ENCODE data around the gene CHN2.

CHN2 gene

GRCh38 chr7:29274146-29275017 lies 79.8 kb downstream of the CHN2 start:
- H3K36me3 ChIP-seq = no peaks in the 10 kb centered on the region
- H3K4me3 ChIP-seq (ENCODE audit: low read depth, low read length) = no peak overlapping the region
- no peak for TF ChIP-seq CTCF (IDR thresholded peaks at IDR 0.05; ENCODE audit: low read depth, low read length)
- H3K9me3 ChIP-seq (ENCODE audit: severe bottlenecking) = no peaks in the 10 kb centered on the region
- no peak overlapping the region for H3K27ac ChIP-seq
- H3K27me3 ChIP-seq (ENCODE audit: insufficient read depth, low read depth, severe bottlenecking) = no peaks in the 10 kb centered on the region
- DNase-seq = no peak

DNA sequence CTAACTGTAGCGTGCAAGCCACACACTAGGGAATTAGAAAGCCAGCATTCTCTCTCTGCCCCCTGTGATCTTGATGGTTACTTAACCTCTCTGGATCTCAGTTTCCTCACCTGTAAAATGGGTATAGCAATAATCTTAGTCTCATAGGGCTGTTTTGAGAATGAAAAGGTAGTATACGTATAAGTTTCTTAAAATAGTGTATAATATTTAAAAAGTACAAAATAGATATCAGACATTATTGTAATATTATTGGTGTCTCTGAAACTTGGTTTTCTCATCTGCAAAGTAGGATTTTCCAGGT lies 80.4 kb downstream of the CHN2 start:
- no peak for TF ChIP-seq CTCF (IDR thresholded peaks at IDR 0.05; ENCODE audit: low read depth, low read length)
- Histone ChIP-seq H3K27me3 (ENCODE audit: insufficient read depth, low read depth, severe bottlenecking) (no peaks in the 10 kb centered on the region), H3K36me3 (no peaks in the 10 kb centered on the region), H3K4me3 (ENCODE audit: low read depth, low read length) (no peak overlapping the region), H3K27ac (no peak overlapping the region), H3K9me3 (ENCODE audit: severe bottlenecking) (no peaks in the 10 kb centered on the region)
- no peak for DNase-seq

DNA sequence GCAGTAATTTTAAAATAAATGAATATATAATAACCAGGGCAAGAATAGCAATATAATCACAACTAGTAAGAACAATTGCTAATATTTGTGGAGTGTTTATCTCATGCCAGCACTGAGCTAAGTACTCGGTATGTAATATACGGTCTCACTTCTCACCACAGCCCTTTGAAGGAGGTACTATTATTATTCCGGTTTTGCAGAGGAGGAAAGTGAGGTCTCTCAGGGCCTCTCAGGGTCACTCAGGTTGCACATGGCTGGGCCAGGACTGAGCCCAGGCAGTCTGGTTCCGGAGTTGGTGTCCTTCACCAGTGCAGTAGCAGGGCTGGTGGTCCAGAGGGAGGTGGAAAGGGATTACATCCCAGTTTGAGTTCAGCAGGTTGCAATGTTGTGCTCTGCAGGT lies 80.9 kb downstream of the CHN2 start:
- no peaks in the 10 kb centered on the region for H3K27me3 ChIP-seq (ENCODE audit: insufficient read depth, low read depth, severe bottlenecking)
- no peak overlapping the region for H3K27ac ChIP-seq
- no peaks in the 10 kb centered on the region for H3K36me3 ChIP-seq
- TF ChIP-seq CTCF (IDR thresholded peaks at IDR 0.05; ENCODE audit: low read depth, low read length) = no peak
- no peaks in the 10 kb centered on the region for H3K9me3 ChIP-seq (ENCODE audit: severe bottlenecking)
- H3K4me3 ChIP-seq (ENCODE audit: low read depth, low read length) = no peak overlapping the region
- DNase-seq = no peak

DNA sequence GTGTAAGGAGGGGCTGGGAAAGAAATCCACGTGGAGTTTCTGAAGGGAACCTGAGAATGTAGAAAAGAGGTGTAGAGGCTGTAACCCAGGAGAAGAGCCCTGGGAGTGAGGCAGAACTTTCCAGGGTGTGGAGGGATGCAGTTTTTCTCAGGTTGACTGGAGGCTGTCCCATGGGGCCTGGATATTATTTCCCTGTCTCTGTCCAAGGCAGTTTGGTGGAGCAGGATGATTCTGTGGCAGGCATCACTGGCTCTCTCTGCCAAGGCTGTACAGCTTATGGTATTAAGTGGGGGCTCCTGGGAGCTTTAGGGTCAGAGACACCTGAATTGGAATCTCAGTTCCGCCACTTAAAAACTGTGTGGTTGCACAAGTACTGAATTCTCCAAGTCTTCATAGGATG lies 81.6 kb downstream of the CHN2 start:
- H3K27ac ChIP-seq = no peak overlapping the region
- no peaks in the 10 kb centered on the region for H3K27me3 ChIP-seq (ENCODE audit: insufficient read depth, low read depth, severe bottlenecking)
- H3K4me3 ChIP-seq (ENCODE audit: low read depth, low read length) = no peak overlapping the region
- H3K9me3 ChIP-seq (ENCODE audit: severe bottlenecking) = no peaks in the 10 kb centered on the region
- no peaks in the 10 kb centered on the region for H3K36me3 ChIP-seq
- TF ChIP-seq CTCF (IDR thresholded peaks at IDR 0.05; ENCODE audit: low read depth, low read length) = no peak
- no peak for DNase-seq

DNA sequence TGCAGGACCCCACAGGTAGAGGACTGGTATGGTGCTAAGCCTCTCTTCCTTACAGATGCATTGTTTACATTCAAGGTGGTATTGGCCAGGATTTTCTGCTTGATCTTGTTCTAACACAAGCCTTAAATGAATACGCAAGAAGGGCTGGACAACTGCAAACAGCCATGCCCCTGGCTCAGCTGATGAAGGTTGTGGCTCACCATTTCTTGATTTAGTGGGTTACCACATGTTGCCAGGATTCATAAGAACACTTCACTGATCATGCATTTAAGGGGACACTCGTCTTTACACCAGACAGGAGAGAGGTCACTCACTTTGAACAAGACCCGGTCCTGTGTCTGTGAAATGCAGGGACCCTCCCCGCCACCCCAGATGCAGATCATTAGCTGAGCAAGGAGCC lies 82.2 kb downstream of the CHN2 start:
- no peak overlapping the region for H3K27ac ChIP-seq
- H3K36me3 ChIP-seq = no peaks in the 10 kb centered on the region
- TF ChIP-seq CTCF (IDR thresholded peaks at IDR 0.05; ENCODE audit: low read depth, low read length) = no peak
- H3K9me3 ChIP-seq (ENCODE audit: severe bottlenecking) = no peaks in the 10 kb centered on the region
- no peak overlapping the region for H3K4me3 ChIP-seq (ENCODE audit: low read depth, low read length)
- no peaks in the 10 kb centered on the region for H3K27me3 ChIP-seq (ENCODE audit: insufficient read depth, low read depth, severe bottlenecking)
- no peak for DNase-seq

All from WERI-Rb-1 (cell line).